Uterus (tissue), 2 donors: ENCODE measurements around the gene BLNK.

Experiments used
- CTCF ChIP-seq, 4 experiments: fragments of 200-600 bp in 2 of 4; fragments of 450-650 bp in 2 of 4; sonication (generic) in 2 of 4; IDR thresholded peaks; one replicate each; pipeline ENCODE4 v1.5.1; 2016 to 2019; ENCODE audit warnings: antibody characterized with exemption in 4 of 4, mild to moderate bottlenecking in 2 of 4, moderate library complexity in 1 of 4
- POLR2A ChIP-seq, 2 donors: fragments of 450-650 bp; IDR thresholded peaks; one replicate each; pipeline ENCODE4 v1.6.1; 2016; ENCODE audit warnings: antibody characterized with exemption in 2 of 2, mild to moderate bottlenecking in 1 of 2, moderate library complexity in 1 of 2

DNA sequence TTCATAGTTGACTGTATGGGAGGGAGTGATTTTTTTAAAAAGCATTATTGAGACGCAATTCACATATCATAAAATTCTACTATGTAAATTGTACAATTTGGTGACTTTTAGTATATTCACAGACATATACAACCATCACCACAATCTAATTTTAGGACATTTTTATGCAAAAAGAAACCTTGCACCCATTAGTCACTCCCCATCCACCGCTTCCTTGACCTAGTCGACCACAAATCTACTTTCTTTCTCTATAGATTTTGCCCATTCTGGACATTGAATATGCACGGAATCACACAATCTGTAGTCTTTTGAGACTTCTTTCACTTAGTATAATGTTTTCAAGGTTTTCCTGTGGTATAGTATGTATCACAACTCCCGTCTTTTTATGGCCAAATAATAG is 54.6 kb downstream of the BLNK start:
- TF ChIP-seq POLR2A (IDR thresholded peaks at IDR 0.05) (no peak), CTCF (IDR thresholded peaks at IDR 0.05) (no peak)
